ENCODE data around the gene TRPV5.

DNA sequence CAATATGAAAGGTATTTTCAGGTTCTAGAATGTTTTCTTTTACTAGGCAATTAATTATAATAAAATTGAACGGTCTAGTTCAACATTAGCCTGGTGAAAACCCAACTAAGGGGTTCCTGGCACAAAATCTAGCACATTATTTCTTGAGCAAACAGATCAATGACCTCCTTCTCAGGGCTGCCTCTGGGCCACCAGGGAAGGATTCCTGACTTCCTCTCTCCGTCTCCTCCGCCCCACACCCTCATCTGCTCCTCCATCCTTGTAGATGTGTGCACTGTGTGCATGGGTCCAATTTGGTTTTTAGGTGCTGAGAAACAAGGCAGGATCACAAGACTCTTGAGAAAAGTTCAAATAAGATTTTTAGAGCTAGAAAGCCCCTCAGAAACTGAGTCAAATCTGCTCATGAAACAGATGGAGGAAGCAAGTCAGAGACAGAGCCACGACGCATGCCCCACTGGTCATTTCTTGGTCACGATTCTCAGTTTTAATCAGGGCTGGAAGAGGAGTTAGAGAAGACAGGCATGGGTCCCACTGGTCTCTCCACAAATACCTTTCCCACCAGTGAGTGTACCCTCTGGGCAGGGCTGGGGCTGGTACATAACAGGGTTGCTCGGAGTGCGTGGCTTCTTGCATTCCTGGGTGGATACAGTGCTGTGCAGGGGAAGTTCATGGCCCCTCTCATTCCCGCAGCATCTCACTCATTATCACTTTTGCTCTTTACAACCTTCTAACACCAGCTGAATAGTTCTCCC, 51.8 kb downstream of the TRPV5 start:
- TF ChIP-seq CTCF (IDR thresholded peaks at IDR 0.05) (no peak), POLR2A (IDR thresholded peaks at IDR 0.05) (no peak)
